Gastrocnemius medialis (tissue), 4 donors: ENCODE results near the gene AP1S3.

Source experiments
- POLR2A ChIP-seq, 2 donors: fragments of 450-650 bp; IDR thresholded peaks; one replicate each; pipeline ENCODE4 v1.6.1; 2017; ENCODE audit warnings: antibody characterized with exemption in 2 of 2, mild to moderate bottlenecking in 2 of 2, moderate library complexity in 2 of 2
- TF ChIP-seq, protein P1 (sequence below), 5 experiments: fragments of 450-650 bp in 3 of 5; fragments of 200-600 bp in 2 of 5; sonication (generic) in 2 of 5; IDR thresholded peaks in 4 of 5; conservative IDR thresholded peaks in 1 of 5; 1 replicate in 4 of 5; 2 replicates in 1 of 5; pipeline ENCODE4 v1.5.1; 2016 to 2019; ENCODE audit warnings: antibody characterized with exemption in 5 of 5, mild to moderate bottlenecking in 3 of 5, moderate library complexity in 3 of 5

DNA sequence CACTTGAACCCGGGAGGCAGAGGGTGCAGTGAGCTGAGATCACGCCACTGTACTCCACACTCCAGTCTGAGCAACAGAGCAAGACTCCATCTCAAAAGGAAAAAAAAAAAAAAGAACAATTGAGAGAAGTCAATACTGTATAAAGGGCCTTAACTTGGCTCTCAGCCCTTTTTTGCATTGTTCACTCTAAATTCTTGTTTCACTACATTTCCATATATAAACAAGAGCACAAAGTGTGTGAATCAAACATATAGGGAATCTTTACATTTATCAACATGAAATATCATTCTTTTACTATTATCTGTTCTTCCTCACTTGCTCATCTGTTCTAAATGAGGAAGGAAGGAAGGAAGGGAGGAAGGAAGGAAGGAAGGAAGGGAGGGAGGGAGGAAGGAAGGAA lies 90.8 kb downstream of the AP1S3 start:
- TF ChIP-seq, protein P1, sequence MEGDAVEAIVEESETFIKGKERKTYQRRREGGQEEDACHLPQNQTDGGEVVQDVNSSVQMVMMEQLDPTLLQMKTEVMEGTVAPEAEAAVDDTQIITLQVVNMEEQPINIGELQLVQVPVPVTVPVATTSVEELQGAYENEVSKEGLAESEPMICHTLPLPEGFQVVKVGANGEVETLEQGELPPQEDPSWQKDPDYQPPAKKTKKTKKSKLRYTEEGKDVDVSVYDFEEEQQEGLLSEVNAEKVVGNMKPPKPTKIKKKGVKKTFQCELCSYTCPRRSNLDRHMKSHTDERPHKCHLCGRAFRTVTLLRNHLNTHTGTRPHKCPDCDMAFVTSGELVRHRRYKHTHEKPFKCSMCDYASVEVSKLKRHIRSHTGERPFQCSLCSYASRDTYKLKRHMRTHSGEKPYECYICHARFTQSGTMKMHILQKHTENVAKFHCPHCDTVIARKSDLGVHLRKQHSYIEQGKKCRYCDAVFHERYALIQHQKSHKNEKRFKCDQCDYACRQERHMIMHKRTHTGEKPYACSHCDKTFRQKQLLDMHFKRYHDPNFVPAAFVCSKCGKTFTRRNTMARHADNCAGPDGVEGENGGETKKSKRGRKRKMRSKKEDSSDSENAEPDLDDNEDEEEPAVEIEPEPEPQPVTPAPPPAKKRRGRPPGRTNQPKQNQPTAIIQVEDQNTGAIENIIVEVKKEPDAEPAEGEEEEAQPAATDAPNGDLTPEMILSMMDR (IDR thresholded peaks at IDR 0.05 in 4 of 5, conservative IDR thresholded peaks at IDR 0.05 in 1 of 5), result no peak
- TF ChIP-seq POLR2A (IDR thresholded peaks at IDR 0.05), result no peak
